Measurements from ENCODE around the gene CELSR2.

GRCh38 chr1:109283748-109284600, 34.6 kb downstream of the CELSR2 start:
- no peak for TF ChIP-seq TAF1 (IDR thresholded peaks at IDR 0.05; ENCODE audit: borderline replicate concordance, low read depth, low read length)
- TF ChIP-seq POLR2A (IDR thresholded peaks at IDR 0.05; ENCODE audit: low read depth, low read length) = no peak
- no peak for TF ChIP-seq POLR2AphosphoS5 (IDR thresholded peaks at IDR 0.05; ENCODE audit: low read depth, low read length)
